H1 (cell line): ENCODE results near the gene PXT1. TPM values are rescaled to one million over a fixed set of nuclear protein-coding genes. Genes with fewer than 3 reads are reported as not detected.
"Not testable (repeated sequence)": the region's sequence is repeated elsewhere in the genome, so short reads cannot be mapped to it uniquely, and the experiment has no call there.

ENCODE experiments used
- CTCF ChIA-PET: fragments of 300-600 bp; sonication (Branson Sonifier 250); formaldehyde crosslinking; loops from one replicate; lab custom pipeline; 2021; ENCODE audit not compliant: partially characterized antibody; lab: Charles Lee
- POLR2A ChIA-PET: fragments of 300-600 bp; sonication (Branson Sonifier 250); formaldehyde crosslinking; loops from one replicate; lab custom pipeline; 2021; ENCODE audit warnings: inconsistent platforms; ENCODE audit not compliant: partially characterized antibody; lab: Charles Lee
- DNase-seq, 2 experiments: peaks; one replicate each; pipeline versions ENCODE4 v3.0.0 to v3.0.0-alpha.2; 2010 to 2022; ENCODE audit warnings: low spot score in 2 of 2, low read depth in 1 of 2, mixed read lengths in 1 of 2
- FAIRE-seq: peaks from 2 replicates; lab custom pipeline; 2011; peaks lifted over from hg19 to GRCh38; lab: Jason Lieb, UNC
- H2AFZ ChIP-seq: 2 replicates; pipeline ENCODE4 v1.8.1; 2012; ENCODE audit warnings: low read length, inconsistent platforms
- H2AK5ac ChIP-seq: 2 replicates; pipeline ENCODE4 v1.6.1; 2013; ENCODE audit warnings: low read depth, low read length
- H2BK120ac ChIP-seq: replicated peaks from 2 replicates; pipeline ENCODE3; 2013; ENCODE audit warnings: low read depth, low read length, inconsistent platforms
- H2BK12ac ChIP-seq: 2 replicates; pipeline ENCODE4 v1.6.1; 2013; ENCODE audit warnings: low read depth, low read length
- H2BK15ac ChIP-seq: 2 replicates; pipeline ENCODE4 v1.6.1; 2013; ENCODE audit warnings: low read length
- H2BK20ac ChIP-seq: 2 replicates; pipeline ENCODE4 v1.6.1; 2013; ENCODE audit warnings: low read length
- H2BK5ac ChIP-seq: 2 replicates; pipeline ENCODE4 v1.6.1; 2013; ENCODE audit warnings: low read depth, low read length
- H3K14ac ChIP-seq: 2 replicates; pipeline ENCODE4 v1.6.1; 2013; ENCODE audit warnings: inconsistent platforms; ENCODE audit not compliant: insufficient read length
- H3K18ac ChIP-seq: 2 replicates; pipeline ENCODE4 v1.6.1; 2013; ENCODE audit warnings: low read length; ENCODE audit errors: extremely low read depth
- H3K23ac ChIP-seq: 2 replicates; pipeline ENCODE4 v1.6.1; 2013; ENCODE audit warnings: inconsistent platforms; ENCODE audit not compliant: insufficient read length
- H3K23me2 ChIP-seq: 2 replicates; pipeline ENCODE4 v1.6.1; 2013; ENCODE audit warnings: low read depth, low read length
- H3K27ac ChIP-seq: 2 replicates; pipeline ENCODE4 v1.6.1; 2011; ENCODE audit warnings: low read depth, low read length, inconsistent platforms
- H3K27me3 ChIP-seq, 4 experiments: replicated peaks in 1 of 4; 1 replicate in 1 of 4; 2 replicates in 3 of 4; pipeline versions ENCODE4 v1.6.1 to v1.8.1; 2011 to 2013; ENCODE audit warnings: low read length in 3 of 4, mild to moderate bottlenecking in 3 of 4, inconsistent platforms in 2 of 4, mixed read lengths in 2 of 4, moderate library complexity in 1 of 4; ENCODE audit not compliant: control insufficient read depth in 3 of 4, insufficient read depth in 3 of 4; ENCODE audit errors: extremely low read depth in 1 of 4
- H3K36me3 ChIP-seq, 4 experiments: 2 replicates each; pipeline versions ENCODE4 v1.6.1 to v1.8.1; 2011 to 2013; ENCODE audit warnings: mild to moderate bottlenecking in 4 of 4, low read length in 3 of 4, moderate library complexity in 2 of 4, control low read depth in 1 of 4, inconsistent platforms in 1 of 4; ENCODE audit not compliant: insufficient read depth in 4 of 4, control insufficient read depth in 2 of 4
- H3K4ac ChIP-seq: replicated peaks from 2 replicates; pipeline ENCODE3; 2013; ENCODE audit warnings: low read length, low read depth, mixed read lengths, inconsistent platforms; ENCODE audit not compliant: insufficient read length
- H3K4me1 ChIP-seq, 4 experiments: replicated peaks in 1 of 4; 1 replicate in 1 of 4; 2 replicates in 3 of 4; pipeline versions ENCODE4 v1.6.1 to v1.8.1; 2011 to 2013; ENCODE audit warnings: low read length in 3 of 4, inconsistent platforms in 2 of 4, mixed read lengths in 1 of 4; ENCODE audit not compliant: insufficient read depth in 4 of 4, control insufficient read depth in 3 of 4
- H3K4me2 ChIP-seq, 2 experiments: 2 replicates each; pipeline versions ENCODE4 v1.6.1 to v1.8.1; 2011 to 2013; ENCODE audit warnings: low read depth in 2 of 2, low read length in 2 of 2, control low read depth in 1 of 2, inconsistent platforms in 1 of 2, mild to moderate bottlenecking in 1 of 2; ENCODE audit not compliant: insufficient read depth in 1 of 2
- H3K4me3 ChIP-seq, 4 experiments: fragments of 200-600, 300-600 bp in 1 of 4; sonication (generic), shearing (Covaris generic), sonication (Bioruptor Twin) in 1 of 4; 2 replicates each; pipeline versions ENCODE4 v1.5.1 to v1.8.1; 2011 to 2016; ENCODE audit warnings: low read length in 4 of 4, low read depth in 3 of 4, control low read depth in 2 of 4, inconsistent platforms in 2 of 4, mild to moderate bottlenecking in 2 of 4, mixed read lengths in 1 of 4, moderate library complexity in 1 of 4; ENCODE audit not compliant: insufficient read depth in 2 of 4; ENCODE audit errors: extremely low read depth in 1 of 4
- H3K56ac ChIP-seq: replicated peaks from 2 replicates; pipeline ENCODE3; 2013; ENCODE audit warnings: low read depth, mild to moderate bottlenecking, mixed read lengths, low read length, inconsistent platforms; ENCODE audit not compliant: insufficient read length
- H3K79me1 ChIP-seq: 2 replicates; pipeline ENCODE4 v1.6.1; 2013; ENCODE audit warnings: low read depth, low read length, control low read depth
- H3K79me2 ChIP-seq, 2 experiments: 2 replicates each; pipeline versions ENCODE4 v1.6.1 to v1.8.1; 2012 to 2013; ENCODE audit warnings: low read length in 2 of 2, mild to moderate bottlenecking in 2 of 2, inconsistent platforms in 1 of 2; ENCODE audit not compliant: insufficient read depth in 2 of 2, control insufficient read depth in 1 of 2
- H3K9ac ChIP-seq, 4 experiments: replicated peaks in 1 of 4; 1 replicate in 1 of 4; 2 replicates in 3 of 4; pipeline versions ENCODE4 v1.6.1 to v1.8.1; 2011 to 2013; ENCODE audit warnings: low read depth in 3 of 4, low read length in 3 of 4, control low read depth in 2 of 4, mild to moderate bottlenecking in 2 of 4, moderate library complexity in 2 of 4, inconsistent platforms in 1 of 4; ENCODE audit errors: extremely low read depth in 1 of 4
- H3K9me3 ChIP-seq, 2 experiments: 2 replicates each; pipeline versions ENCODE4 v1.6.1 to v1.8.1; 2012 to 2013; ENCODE audit warnings: mild to moderate bottlenecking in 2 of 2, moderate library complexity in 2 of 2, control low read depth in 1 of 2, inconsistent platforms in 1 of 2, low read depth in 1 of 2, low read length in 1 of 2, mixed read lengths in 1 of 2; ENCODE audit not compliant: insufficient read depth in 2 of 2
- H4K20me1 ChIP-seq, 2 experiments: replicated peaks in 1 of 2; 2 replicates each; pipeline versions ENCODE3 to v1.8.1; 2011 to 2013; ENCODE audit warnings: inconsistent platforms in 2 of 2, low read length in 2 of 2, mild to moderate bottlenecking in 1 of 2; ENCODE audit not compliant: insufficient read depth in 2 of 2, control insufficient read depth in 1 of 2
- H4K5ac ChIP-seq: 2 replicates; pipeline ENCODE4 v1.6.1; 2013; ENCODE audit warnings: low read length, low read depth, mixed read lengths, inconsistent platforms; ENCODE audit not compliant: insufficient read length
- H4K8ac ChIP-seq: 2 replicates; pipeline ENCODE4 v1.8.0; 2013; ENCODE audit warnings: mild to moderate bottlenecking, moderate library complexity, low read length, inconsistent platforms; ENCODE audit not compliant: insufficient read depth; ENCODE audit errors: extremely low read depth
- H4K91ac ChIP-seq: replicated peaks from 2 replicates; pipeline ENCODE3; 2013; ENCODE audit warnings: low read length, mixed read lengths, inconsistent platforms; ENCODE audit not compliant: insufficient read length
- WGBS, 2 experiments: shearing (Covaris generic) in 1 of 2; methylation state at CpG; one replicate each; pipeline versions ENCODE4 v1.1.6 to v1.1.7; 2013 to 2015; ENCODE audit warnings: low lambda C conversion rate in 2 of 2, mixed read lengths in 2 of 2, inconsistent platforms in 1 of 2, low coverage in 1 of 2, missing lambda C conversion rate in 1 of 2; ENCODE audit not compliant: insufficient replicate concordance in 2 of 2, insufficient coverage in 1 of 2, insufficient read length in 1 of 2; ENCODE audit errors: extremely low coverage in 1 of 2, missing lambda C conversion rate in 1 of 2; 5-methylcytosine and 5-hydroxymethylcytosine counted together
- polyA plus RNA-seq, 7 experiments: library from polyadenylated mRNA; depleted of rRNA in 3 of 7; stranded (reverse) in 5 of 7; unstranded in 2 of 7; fragments of >200 nt in 5 of 7; fragments of 200-250 nt in 2 of 7; gene quantifications; 1 replicate in 5 of 7; 2 replicates in 1 of 7; 4 replicates in 1 of 7; pipeline versions ENCODE4 v1.2.1 to v1.2.3, GENCODE V29; 2011 to 2013; ENCODE audit warnings: missing spikeins in 2 of 7, mixed read lengths in 2 of 7
- total RNA-seq: library from RNA; stranded (reverse); fragmentation: NEBNext Ultra II Directional; extraction: Animal tissue kit (Norgen Biotek cat#: 25700); gene quantifications from 2 replicates; pipeline ENCODE4 v1.2.1, GENCODE V29; 2021

PXT1 gene
- total and polyA plus RNA-seq, 2 of the 8 experiments (the other 6 are each of a cell fraction or from before 2014, with no cell fraction given) = 0.06 TPM; not detected in 1

- H3K79me1 ChIP-seq, H3K4me3 ChIP-seq, H3K9ac ChIP-seq, H3K36me3 ChIP-seq, FAIRE-seq, H3K14ac ChIP-seq, H3K27ac ChIP-seq, H3K56ac ChIP-seq, H2BK5ac ChIP-seq, H2BK20ac ChIP-seq, H2BK120ac ChIP-seq, H3K79me2 ChIP-seq, H3K9me3 ChIP-seq, H3K27me3 ChIP-seq, H3K23ac ChIP-seq, CTCF ChIA-PET, H2BK15ac ChIP-seq, DNase-seq, H3K4ac ChIP-seq, H4K5ac ChIP-seq, H4K20me1 ChIP-seq, H3K4me2 ChIP-seq, H2BK12ac ChIP-seq, H2AFZ ChIP-seq, POLR2A ChIA-PET, H2AK5ac ChIP-seq, H4K8ac ChIP-seq, H3K4me1 ChIP-seq, H4K91ac ChIP-seq, H3K18ac ChIP-seq, H3K23me2 ChIP-seq: not testable (repeated sequence)
- WGBS, 2 experiments = 85% methylated on average over 5 of the region's 5 CpGs; no CpG with 5 or more reads in 1 of the 2 experiments
Measured at GRCh38 chr6:36409718-36410117, 32.9 kb downstream of the PXT1 start.
